OCI-LY1 (cell line): ENCODE measurements around the gene TPPP.

Experiments
- H2AFZ ChIP-seq: fragments of 200-600 bp; sonication (generic), shearing (Covaris generic); 2 replicates; pipeline ENCODE4 v1.6.0; 2014; ENCODE audit warnings: antibody characterized with exemption, mild to moderate bottlenecking, low read length
- H3F3A ChIP-seq: fragments of 200-600 bp; sonication (generic), shearing (Covaris generic); 2 replicates; pipeline ENCODE4 v1.6.0; 2014; ENCODE audit warnings: mild to moderate bottlenecking, antibody characterized with exemption, low read length, moderate library complexity; ENCODE audit not compliant: insufficient read depth
- H3K27ac ChIP-seq: fragments of 200-600 bp; sonication (generic); 2 replicates; pipeline ENCODE4 v1.5.1; 2014; ENCODE audit warnings: low read length, mixed run types, mild to moderate bottlenecking, low read depth; ENCODE audit not compliant: poor library complexity, severe bottlenecking
- H3K27me3 ChIP-seq: fragments of 200-600 bp; sonication (generic); 2 replicates; pipeline ENCODE4 v1.6.0; 2014; ENCODE audit warnings: antibody characterized with exemption, mild to moderate bottlenecking, low read length, moderate library complexity; ENCODE audit not compliant: insufficient read depth
- H3K36me3 ChIP-seq: fragments of 200-600 bp; sonication (generic); 2 replicates; pipeline ENCODE4 v1.6.1; 2014; ENCODE audit warnings: mild to moderate bottlenecking, antibody characterized with exemption, low read length, moderate library complexity, mixed read lengths; ENCODE audit not compliant: insufficient read depth
- H3K4me1 ChIP-seq: fragments of 200-600 bp; sonication (generic); 2 replicates; pipeline ENCODE4 v1.5.1; 2014; ENCODE audit warnings: mild to moderate bottlenecking, low read length, moderate library complexity; ENCODE audit not compliant: insufficient read depth, severe bottlenecking
- H3K4me2 ChIP-seq: fragments of 200-600 bp; sonication (generic), shearing (Covaris generic); 2 replicates; pipeline ENCODE4 v1.6.1; 2014; ENCODE audit warnings: low read length
- H3K4me3 ChIP-seq: fragments of 200-600 bp; sonication (generic); 2 replicates; pipeline ENCODE4 v1.5.1; 2014; ENCODE audit warnings: low read length, low read depth, mild to moderate bottlenecking, mixed read lengths; ENCODE audit not compliant: poor library complexity, severe bottlenecking
- H3K79me2 ChIP-seq: fragments of 200-600 bp; shearing (Covaris generic); 2 replicates; pipeline ENCODE4 v1.6.1; 2016; ENCODE audit warnings: mixed run types, low read length, mixed read lengths; ENCODE audit not compliant: insufficient read depth
- H3K9ac ChIP-seq: fragments of 200-600 bp; sonication (generic), shearing (Covaris generic); 2 replicates; pipeline ENCODE4 v1.6.1; 2014; ENCODE audit warnings: mild to moderate bottlenecking, low read length, mixed read lengths
- H3K9me2 ChIP-seq: fragments of 200-600 bp; sonication (generic), shearing (Covaris generic); 2 replicates; pipeline ENCODE4 v1.6.1; 2014; ENCODE audit warnings: low read depth, mild to moderate bottlenecking, low read length, mixed read lengths
- H3K9me3 ChIP-seq: fragments of 200-600 bp; shearing (Covaris generic); 2 replicates; pipeline ENCODE4 v1.6.1; 2014; ENCODE audit warnings: low read length, mixed read lengths
- H4K20me1 ChIP-seq: fragments of 200-600 bp; sonication (generic), shearing (Covaris generic); 2 replicates; pipeline ENCODE4 v1.6.0; 2016; ENCODE audit warnings: mild to moderate bottlenecking, low read length; ENCODE audit not compliant: insufficient read depth
- EZH2 ChIP-seq: fragments of 200-600 bp; sonication (generic), shearing (Covaris generic); IDR thresholded peaks from 2 replicates; pipeline ENCODE4 v1.8.0; 2017; ENCODE audit warnings: borderline replicate concordance, mixed run types, mild to moderate bottlenecking, antibody characterized with exemption, low read length, moderate library complexity, mixed read lengths
- TF ChIP-seq, protein P1 (sequence below): fragments of 200-600 bp; sonication (generic), shearing (Covaris generic); IDR thresholded peaks from 2 replicates; pipeline ENCODE4 v1.5.1; 2017; ENCODE audit warnings: mild to moderate bottlenecking, antibody characterized with exemption, low read length, moderate library complexity, mixed read lengths

The TPPP gene

DNA sequence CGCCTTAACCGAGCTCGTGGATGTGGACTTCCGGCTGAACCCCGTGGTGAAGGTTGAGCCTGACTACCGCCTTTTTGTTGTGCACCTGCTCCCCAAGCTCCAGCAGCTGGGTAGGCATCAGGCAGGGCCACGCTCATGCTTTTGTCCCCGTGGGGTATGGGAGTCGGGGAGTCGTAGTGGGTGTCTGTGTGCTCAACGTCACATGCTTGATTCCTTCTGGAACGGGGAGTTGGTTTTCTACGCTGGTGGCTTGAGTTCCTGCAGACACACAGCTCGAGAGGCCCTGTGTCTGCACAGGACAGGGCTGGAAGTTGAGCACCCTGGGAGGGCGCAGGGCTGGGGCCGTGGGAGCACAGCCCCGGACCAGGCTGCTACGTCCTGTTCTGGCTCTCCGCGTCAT is 73.0 kb downstream of the TPPP start:
- H3K9ac ChIP-seq, result no peak overlapping the region
- no peak overlapping the region for H3K4me3 ChIP-seq
- H3F3A ChIP-seq, result no peaks in the 10 kb centered on the region
- no peaks in the 10 kb centered on the region for H3K9me2 ChIP-seq
- H4K20me1 ChIP-seq, result no peaks in the 10 kb centered on the region
- peaks cover 71% of the 10 kb centered on the region for H3K36me3 ChIP-seq
- no peak for TF ChIP-seq EZH2
- TF ChIP-seq, protein P1, sequence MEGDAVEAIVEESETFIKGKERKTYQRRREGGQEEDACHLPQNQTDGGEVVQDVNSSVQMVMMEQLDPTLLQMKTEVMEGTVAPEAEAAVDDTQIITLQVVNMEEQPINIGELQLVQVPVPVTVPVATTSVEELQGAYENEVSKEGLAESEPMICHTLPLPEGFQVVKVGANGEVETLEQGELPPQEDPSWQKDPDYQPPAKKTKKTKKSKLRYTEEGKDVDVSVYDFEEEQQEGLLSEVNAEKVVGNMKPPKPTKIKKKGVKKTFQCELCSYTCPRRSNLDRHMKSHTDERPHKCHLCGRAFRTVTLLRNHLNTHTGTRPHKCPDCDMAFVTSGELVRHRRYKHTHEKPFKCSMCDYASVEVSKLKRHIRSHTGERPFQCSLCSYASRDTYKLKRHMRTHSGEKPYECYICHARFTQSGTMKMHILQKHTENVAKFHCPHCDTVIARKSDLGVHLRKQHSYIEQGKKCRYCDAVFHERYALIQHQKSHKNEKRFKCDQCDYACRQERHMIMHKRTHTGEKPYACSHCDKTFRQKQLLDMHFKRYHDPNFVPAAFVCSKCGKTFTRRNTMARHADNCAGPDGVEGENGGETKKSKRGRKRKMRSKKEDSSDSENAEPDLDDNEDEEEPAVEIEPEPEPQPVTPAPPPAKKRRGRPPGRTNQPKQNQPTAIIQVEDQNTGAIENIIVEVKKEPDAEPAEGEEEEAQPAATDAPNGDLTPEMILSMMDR, result no peak
- peaks cover 14% of the 10 kb centered on the region for H3K79me2 ChIP-seq
- no peak overlapping the region for H2AFZ ChIP-seq
- H3K4me1 ChIP-seq, result no peaks in the 10 kb centered on the region
- H3K9me3 ChIP-seq, result 0 out of 2 replicates have a peak, but pooled peaks cover 2% of the 10 kb centered on the region
- H3K27me3 ChIP-seq, result no peaks in the 10 kb centered on the region
- no peak overlapping the region for H3K4me2 ChIP-seq
- no peak overlapping the region for H3K27ac ChIP-seq

DNA sequence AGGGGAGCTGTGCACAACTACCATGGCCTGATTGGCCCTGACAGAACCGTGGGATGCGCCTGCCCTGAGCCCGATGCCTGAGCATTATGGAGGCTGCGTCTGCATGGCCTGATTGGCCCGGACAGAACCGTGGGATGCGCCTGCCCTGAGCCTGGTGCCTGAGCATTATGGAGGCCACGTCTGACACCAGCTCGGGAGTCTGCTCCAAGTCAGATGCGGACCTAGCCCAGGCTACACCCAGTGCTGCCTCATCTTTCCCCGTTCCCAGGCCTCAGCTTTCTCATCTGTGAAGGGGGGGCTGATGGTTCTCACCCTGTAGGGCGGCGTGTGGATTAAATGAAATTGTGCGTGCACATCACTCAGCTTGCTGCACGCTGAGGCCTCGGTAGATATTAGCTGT is 73.7 kb downstream of the TPPP start:
- H3K36me3 ChIP-seq, result peaks cover 71% of the 10 kb centered on the region

DNA sequence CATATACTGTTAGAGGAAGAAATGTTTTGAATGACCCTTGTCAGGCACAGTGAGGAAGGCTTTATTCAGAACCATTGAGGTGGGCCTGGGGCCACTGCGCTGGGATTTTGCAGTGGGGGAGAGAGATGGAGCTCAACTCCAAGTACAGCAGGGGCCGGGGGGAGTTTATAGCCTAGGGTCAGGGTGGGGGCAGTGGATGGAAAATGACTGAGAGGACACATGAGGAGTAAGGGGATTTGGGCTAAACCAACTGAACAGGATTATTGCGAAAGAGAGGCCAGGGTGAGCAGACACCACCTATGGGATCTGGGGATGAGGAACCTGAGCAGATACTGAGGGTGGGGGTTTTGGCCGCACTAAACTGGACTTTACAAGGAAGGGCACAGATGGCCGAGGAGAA is 74.7 kb downstream of the TPPP start:
- Histone ChIP-seq H3F3A (no peaks in the 10 kb centered on the region), H3K9me2 (no peaks in the 10 kb centered on the region), H4K20me1 (no peaks in the 10 kb centered on the region), H3K9me3 (peaks cover 7% of the 10 kb centered on the region; the same call in 1 of the 2 replicates), H3K4me3 (no peak overlapping the region), H3K27me3 (no peaks in the 10 kb centered on the region), H3K4me1 (peaks cover 4% of the 10 kb centered on the region), H3K36me3 (peaks cover 75% of the 10 kb centered on the region), H3K4me2 (no peak overlapping the region), H3K79me2 (peaks cover 32% of the 10 kb centered on the region), H2AFZ (no peak overlapping the region), H3K9ac (no peak overlapping the region), H3K27ac (no peak overlapping the region)
- TF ChIP-seq EZH2, result no peak
- TF ChIP-seq, protein P1, result no peak

More for the DNA sequence above, 73.7 kb downstream of the TPPP start:
- Histone ChIP-seq H3K4me2 (no peak overlapping the region), H3K4me3 (no peak overlapping the region), H3K4me1 (no peaks in the 10 kb centered on the region), H3K27ac (no peak overlapping the region), H3F3A (no peaks in the 10 kb centered on the region), H2AFZ (no peak overlapping the region), H3K27me3 (no peaks in the 10 kb centered on the region), H4K20me1 (no peaks in the 10 kb centered on the region), H3K9me2 (no peaks in the 10 kb centered on the region), H3K79me2 (peaks cover 22% of the 10 kb centered on the region), H3K9me3 (0 out of 2 replicates have a peak, but pooled peaks cover 2% of the 10 kb centered on the region), H3K9ac (no peak overlapping the region)
- TF ChIP-seq EZH2, result no peak
- TF ChIP-seq, protein P1, result no peak
